Endothelial cell of umbilical vein (primary cell): Measurements from ENCODE around the gene IL36G. TPM values are rescaled to one million over a fixed set of nuclear protein-coding genes. Genes with fewer than 3 reads are reported as not detected.

Experiments used
- BruUV-seq: library from RNA; stranded (reverse); fragments of 400-500 nt; replicated peaks from 2 replicates; lab custom pipeline; 2021; lab: Mats Ljungman, UMichigan
- CTCF ChIA-PET: fragments of 300-600, 350-600 bp; sonication (Branson Sonifier 250); formaldehyde crosslinking; loops from one replicate; lab custom pipeline; 2021; ENCODE audit warnings: antibody characterized with exemption, inconsistent platforms; lab: Charles Lee
- POLR2A ChIA-PET: fragments of 300-600, 350-600 bp; sonication (Branson Sonifier 250); formaldehyde crosslinking; loops from one replicate; lab custom pipeline; 2021; ENCODE audit warnings: antibody characterized with exemption, inconsistent platforms; lab: Charles Lee
- DNase-seq: peaks from one replicate; pipeline ENCODE4 v3.0.0-alpha.2; 2011; ENCODE audit warnings: low read depth, low spot score
- FAIRE-seq: peaks from 2 replicates; lab custom pipeline; 2011; peaks lifted over from hg19 to GRCh38; lab: Jason Lieb, UNC
- H2AFZ ChIP-seq: 2 replicates; pipeline ENCODE4 v1.6.0; 2012; ENCODE audit warnings: low read depth, low read length, control low read depth, inconsistent platforms
- H3K27ac ChIP-seq: 2 replicates; pipeline ENCODE4 v1.5.1; 2011; ENCODE audit warnings: low read depth, mild to moderate bottlenecking, control low read depth, low read length, moderate library complexity; ENCODE audit not compliant: insufficient read depth
- H3K27me3 ChIP-seq, 2 experiments: 2 replicates each; pipeline versions ENCODE4 v1.6.0 to v1.6.1; 2011; ENCODE audit warnings: low read length in 2 of 2, mixed read lengths in 1 of 2; ENCODE audit not compliant: control insufficient read depth in 2 of 2, insufficient read depth in 2 of 2
- H3K36me3 ChIP-seq, 2 experiments: 2 replicates in 1 of 2; 3 replicates in 1 of 2; pipeline ENCODE4 v1.5.1; 2011; ENCODE audit warnings: low read length in 2 of 2, mild to moderate bottlenecking in 1 of 2, moderate library complexity in 1 of 2; ENCODE audit not compliant: control insufficient read depth in 2 of 2, insufficient read depth in 2 of 2; ENCODE audit errors: extremely low read depth in 1 of 2
- H3K4me1 ChIP-seq: 3 replicates; pipeline ENCODE4 v1.5.1; 2011; ENCODE audit warnings: mild to moderate bottlenecking, low read length; ENCODE audit not compliant: control insufficient read depth, insufficient read depth; ENCODE audit errors: extremely low read depth
- H3K4me2 ChIP-seq: 2 replicates; pipeline ENCODE4 v1.6.1; 2011; ENCODE audit warnings: low read length, control low read depth, mixed read lengths; ENCODE audit not compliant: insufficient read depth
- H3K4me3 ChIP-seq, 3 experiments: fragments of 200-600 bp in 1 of 3; sonication (generic), shearing (Covaris generic) in 1 of 3; replicated peaks in 1 of 3; 2 replicates each; pipeline ENCODE4 v1.5.1; 2011 to 2016; ENCODE audit warnings: control low read depth in 3 of 3, low read length in 3 of 3, mild to moderate bottlenecking in 2 of 3, inconsistent platforms in 1 of 3, low read depth in 1 of 3, moderate library complexity in 1 of 3; ENCODE audit not compliant: insufficient read depth in 1 of 3
- H3K79me2 ChIP-seq: 2 replicates; pipeline ENCODE4 v1.6.0; 2012; ENCODE audit warnings: low read length, inconsistent platforms; ENCODE audit not compliant: control insufficient read depth, insufficient read depth
- H3K9ac ChIP-seq: replicated peaks from 2 replicates; pipeline ENCODE3; 2011; ENCODE audit warnings: low read length, control low read depth; ENCODE audit not compliant: insufficient read depth; ENCODE audit errors: extremely low read depth
- H3K9me1 ChIP-seq: replicated peaks from 3 replicates; pipeline ENCODE4 v1.6.0; 2011; ENCODE audit warnings: mild to moderate bottlenecking, low read length; ENCODE audit not compliant: control insufficient read depth, insufficient read depth; ENCODE audit errors: extremely low read depth
- H3K9me3 ChIP-seq: replicated peaks from 2 replicates; pipeline ENCODE4 v1.5.1; 2012; ENCODE audit warnings: low read length, inconsistent platforms; ENCODE audit not compliant: control insufficient read depth, insufficient read depth
- H4K20me1 ChIP-seq: replicated peaks from 2 replicates; pipeline ENCODE3; 2011; ENCODE audit warnings: mild to moderate bottlenecking, low read length; ENCODE audit not compliant: control insufficient read depth, insufficient read depth; ENCODE audit errors: extremely low read depth
- EZH2 ChIP-seq: IDR thresholded peaks from 2 replicates; pipeline ENCODE4 v1.6.1; 2012; ENCODE audit warnings: borderline replicate concordance, low read depth, mild to moderate bottlenecking, moderate library complexity, low read length, inconsistent platforms; ENCODE audit not compliant: severe bottlenecking
- FOS ChIP-seq: IDR thresholded peaks from 2 replicates; pipeline ENCODE4 v1.6.1; 2011; ENCODE audit warnings: mild to moderate bottlenecking, low read length, moderate library complexity, borderline replicate concordance; ENCODE audit not compliant: insufficient read depth
- GATA2 ChIP-seq: IDR thresholded peaks from 2 replicates; pipeline ENCODE4 v1.7.0; 2011; ENCODE audit warnings: low read depth, mild to moderate bottlenecking, moderate library complexity, mixed read lengths, low read length; ENCODE audit not compliant: insufficient read length, insufficient read depth
- JUN ChIP-seq: IDR thresholded peaks from 2 replicates; pipeline ENCODE4 v1.6.1; 2011; ENCODE audit warnings: borderline replicate concordance, low read depth; ENCODE audit not compliant: insufficient read length, insufficient read depth
- MYC ChIP-seq: IDR thresholded peaks from one replicate; pipeline ENCODE4 v1.6.1; 2011; ENCODE audit warnings: mild to moderate bottlenecking, low read depth, low read length
- POLR2A ChIP-seq: IDR thresholded peaks from 2 replicates; pipeline ENCODE4 v1.6.1; 2012; ENCODE audit warnings: low read depth, mild to moderate bottlenecking, control low read depth, low read length
- POLR2AphosphoS5 ChIP-seq: IDR thresholded peaks from 2 replicates; pipeline ENCODE4 v1.6.1; 2012; ENCODE audit warnings: low read depth, mild to moderate bottlenecking, control low read depth, low read length, moderate library complexity; ENCODE audit not compliant: insufficient read depth
- dilution Hi-C: fragments of 300-500 bp; cut with MboI; formaldehyde crosslinking; loops from one replicate; pipeline ENCODE4 v1.15.0; 2019; ENCODE audit warnings: low sequenced_read_pairs; ENCODE audit not compliant: extremely low pct_ligation_motif_present
- intact Hi-C: fragments of 100-400 bp; cut with micrococcal nuclease; formaldehyde crosslinking; loops from one replicate; pipeline ENCODE4 v1.10.0; 2022
- polyA plus RNA-seq, 4 experiments: library from polyadenylated mRNA; depleted of rRNA in 3 of 4; stranded (reverse) in 3 of 4; unstranded in 1 of 4; fragments of >200 nt; gene quantifications; 2 replicates each; pipeline versions ENCODE4 v1.2.1 to v1.2.3, GENCODE V29; 2011 to 2012; ENCODE audit warnings: missing spikeins in 1 of 4
- total RNA-seq: library from RNA; stranded (reverse); gene quantifications from 2 replicates; pipeline ENCODE4 v1.2.3, GENCODE V29; 2021
- TF ChIP-seq, protein P1 (sequence below), 2 donors: IDR thresholded peaks; 1 replicate in 1 of 2; 2 replicates in 1 of 2; pipeline ENCODE4 v1.5.1; 2011; ENCODE audit warnings: low read length in 2 of 2, mild to moderate bottlenecking in 2 of 2, moderate library complexity in 2 of 2, control low read depth in 1 of 2, inconsistent platforms in 1 of 2, low read depth in 1 of 2; ENCODE audit not compliant: insufficient read depth in 1 of 2; ENCODE audit errors: extremely low read depth in 1 of 2
- TF ChIP-seq, protein P2 (sequence below): IDR thresholded peaks from 2 replicates; pipeline ENCODE4 v1.6.1; 2011; ENCODE audit not compliant: insufficient read depth, insufficient read length

Gene IL36G
- total and polyA plus RNA-seq, 2 donors (not counting 3 experiments of a cell fraction or from before 2014, with no cell fraction given), result not detected

DNA sequence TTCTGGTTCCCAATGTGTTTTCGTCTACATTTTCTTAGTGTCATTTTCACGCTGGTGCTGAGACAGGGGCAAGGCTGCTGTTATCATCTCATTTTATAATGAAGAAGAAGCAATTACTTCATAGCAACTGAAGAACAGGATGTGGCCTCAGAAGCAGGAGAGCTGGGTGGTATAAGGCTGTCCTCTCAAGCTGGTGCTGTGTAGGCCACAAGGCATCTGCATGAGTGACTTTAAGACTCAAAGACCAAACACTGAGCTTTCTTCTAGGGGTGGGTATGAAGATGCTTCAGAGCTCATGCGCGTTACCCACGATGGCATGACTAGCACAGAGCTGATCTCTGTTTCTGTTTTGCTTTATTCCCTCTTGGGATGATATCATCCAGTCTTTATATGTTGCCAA is 7.3 kb downstream of the IL36G start:
- Histone ChIP-seq H3K36me3 (no peaks in the 10 kb centered on the region), H3K27me3 (peaks cover 3 to 4% of the 10 kb centered on the region in 2 experiments), H3K4me3 (no peak overlapping the region), H2AFZ (no peak overlapping the region), H3K4me2 (no peak overlapping the region), H3K9ac (no peak overlapping the region), H3K27ac (no peak overlapping the region), H4K20me1 (no peaks in the 10 kb centered on the region), H3K4me1 (no peaks in the 10 kb centered on the region), H3K79me2 (no peaks in the 10 kb centered on the region), H3K9me3 (no peaks in the 10 kb centered on the region), H3K9me1 (no peaks in the 10 kb centered on the region)
- DNase-seq, result no peak
- FAIRE-seq, result no peak
- POLR2A ChIA-PET, result no interaction called here
- TF ChIP-seq POLR2A (no peak), GATA2 (no peak), EZH2 (no peak), POLR2AphosphoS5 (no peak), MYC (no peak), JUN (no peak), FOS (no peak)
- TF ChIP-seq, protein P1, sequence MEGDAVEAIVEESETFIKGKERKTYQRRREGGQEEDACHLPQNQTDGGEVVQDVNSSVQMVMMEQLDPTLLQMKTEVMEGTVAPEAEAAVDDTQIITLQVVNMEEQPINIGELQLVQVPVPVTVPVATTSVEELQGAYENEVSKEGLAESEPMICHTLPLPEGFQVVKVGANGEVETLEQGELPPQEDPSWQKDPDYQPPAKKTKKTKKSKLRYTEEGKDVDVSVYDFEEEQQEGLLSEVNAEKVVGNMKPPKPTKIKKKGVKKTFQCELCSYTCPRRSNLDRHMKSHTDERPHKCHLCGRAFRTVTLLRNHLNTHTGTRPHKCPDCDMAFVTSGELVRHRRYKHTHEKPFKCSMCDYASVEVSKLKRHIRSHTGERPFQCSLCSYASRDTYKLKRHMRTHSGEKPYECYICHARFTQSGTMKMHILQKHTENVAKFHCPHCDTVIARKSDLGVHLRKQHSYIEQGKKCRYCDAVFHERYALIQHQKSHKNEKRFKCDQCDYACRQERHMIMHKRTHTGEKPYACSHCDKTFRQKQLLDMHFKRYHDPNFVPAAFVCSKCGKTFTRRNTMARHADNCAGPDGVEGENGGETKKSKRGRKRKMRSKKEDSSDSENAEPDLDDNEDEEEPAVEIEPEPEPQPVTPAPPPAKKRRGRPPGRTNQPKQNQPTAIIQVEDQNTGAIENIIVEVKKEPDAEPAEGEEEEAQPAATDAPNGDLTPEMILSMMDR (IDR thresholded peaks at IDR 0.05; ENCODE audit: extremely low read depth in 1 of 2, insufficient read depth in 1 of 2, low read depth in 1 of 2, low read length in 2 of 2), result no peak
- TF ChIP-seq, protein P2, sequence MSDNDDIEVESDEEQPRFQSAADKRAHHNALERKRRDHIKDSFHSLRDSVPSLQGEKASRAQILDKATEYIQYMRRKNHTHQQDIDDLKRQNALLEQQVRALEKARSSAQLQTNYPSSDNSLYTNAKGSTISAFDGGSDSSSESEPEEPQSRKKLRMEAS, result no peak
- dilution Hi-C loops, result no loop called here
- CTCF ChIA-PET, result no interaction called here
- intact Hi-C loops, result no loop called here
- no TSS peak for BruUV-seq
